CD4-positive, alpha-beta T cell treated with Interferon gamma for 1 hour (primary cell): ENCODE results near the gene GAA.

Experiments
- DNase-seq: peaks from one replicate; pipeline ENCODE4 v3.0.0-alpha.2; 2020

Gene GAA

DNA sequence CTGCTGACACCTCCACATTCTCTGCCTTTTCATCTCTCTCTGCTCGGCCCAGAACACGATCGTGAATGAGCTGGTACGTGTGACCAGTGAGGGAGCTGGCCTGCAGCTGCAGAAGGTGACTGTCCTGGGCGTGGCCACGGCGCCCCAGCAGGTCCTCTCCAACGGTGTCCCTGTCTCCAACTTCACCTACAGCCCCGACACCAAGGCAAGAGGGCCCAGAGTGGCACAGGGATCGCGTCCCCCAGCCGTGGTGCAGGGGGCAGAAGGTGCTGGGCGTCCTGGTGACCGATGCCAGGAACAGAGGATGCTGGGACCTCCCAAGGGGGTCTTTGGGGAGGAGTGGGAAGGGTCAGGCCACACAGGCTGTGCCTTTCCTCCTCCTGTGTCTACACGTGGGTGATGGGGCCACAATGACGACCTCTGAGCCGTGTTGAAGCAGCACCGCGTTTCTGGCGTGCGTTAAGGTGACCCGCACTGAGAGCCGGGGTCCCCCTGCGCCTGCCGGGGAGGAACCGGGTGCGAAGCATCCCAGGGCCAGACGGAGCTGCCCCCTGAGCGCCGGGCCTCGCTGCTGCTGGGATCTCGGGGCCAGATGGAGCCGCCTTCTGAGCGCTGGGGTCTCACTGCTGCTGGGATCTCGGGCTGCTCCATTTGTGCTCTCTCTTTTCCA, 17.4 kb downstream of the GAA start:
- no peak for DNase-seq

DNA sequence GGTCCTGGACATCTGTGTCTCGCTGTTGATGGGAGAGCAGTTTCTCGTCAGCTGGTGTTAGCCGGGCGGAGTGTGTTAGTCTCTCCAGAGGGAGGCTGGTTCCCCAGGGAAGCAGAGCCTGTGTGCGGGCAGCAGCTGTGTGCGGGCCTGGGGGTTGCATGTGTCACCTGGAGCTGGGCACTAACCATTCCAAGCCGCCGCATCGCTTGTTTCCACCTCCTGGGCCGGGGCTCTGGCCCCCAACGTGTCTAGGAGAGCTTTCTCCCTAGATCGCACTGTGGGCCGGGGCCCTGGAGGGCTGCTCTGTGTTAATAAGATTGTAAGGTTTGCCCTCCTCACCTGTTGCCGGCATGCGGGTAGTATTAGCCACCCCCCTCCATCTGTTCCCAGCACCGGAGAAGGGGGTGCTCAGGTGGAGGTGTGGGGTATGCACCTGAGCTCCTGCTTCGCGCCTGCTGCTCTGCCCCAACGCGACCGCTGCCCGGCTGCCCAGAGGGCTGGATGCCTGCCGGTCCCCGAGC, 17.9 kb downstream of the GAA start:
- no peak for DNase-seq

DNA sequence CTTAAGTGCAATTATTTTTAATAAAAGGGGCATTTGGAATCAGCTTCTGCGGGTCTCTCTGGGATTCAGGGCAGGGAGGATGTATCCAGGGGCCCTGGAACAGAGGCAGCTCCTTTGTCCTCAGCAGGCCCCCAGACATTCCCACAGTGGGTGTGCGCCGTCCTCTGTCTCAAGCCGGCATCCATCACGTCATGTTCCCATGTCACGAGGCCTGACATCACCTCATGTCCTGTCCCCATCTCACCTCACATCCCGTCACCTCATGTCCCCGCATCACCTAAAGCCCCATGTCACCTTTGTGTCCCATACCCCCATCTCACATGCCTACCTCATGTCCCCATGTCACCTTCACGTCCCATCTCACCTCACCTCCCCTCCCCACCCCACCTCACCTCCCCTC, 18.5 kb downstream of the GAA start:
- DNase-seq: no peak

DNA sequence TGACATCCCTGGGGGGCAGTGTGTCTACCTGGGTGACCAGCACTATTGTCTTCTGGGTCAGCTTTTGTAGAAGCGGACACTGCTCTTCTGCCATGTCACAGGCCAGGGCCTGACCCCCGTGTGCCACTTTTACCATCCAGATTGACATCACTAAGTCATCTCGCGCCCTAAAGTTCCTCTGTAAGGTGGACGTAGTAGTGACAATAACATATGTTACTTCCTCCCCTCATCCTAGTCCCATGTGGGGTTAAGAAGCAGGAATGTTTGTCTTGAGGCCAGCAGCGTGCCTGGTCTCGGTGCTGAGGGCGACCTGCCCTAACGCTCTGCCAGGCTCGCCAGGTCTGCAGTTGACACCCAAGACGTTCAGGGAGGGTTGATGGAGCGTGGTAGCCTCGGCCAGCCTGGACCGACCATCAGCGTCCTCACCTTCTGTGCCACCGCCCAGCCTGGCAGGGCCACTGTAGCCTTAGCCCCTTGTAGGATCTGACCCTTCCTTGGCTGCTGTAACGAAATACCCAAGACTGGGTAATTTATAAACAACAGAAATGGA, 20.7 kb downstream of the GAA start:
- DNase-seq: no peak

DNA sequence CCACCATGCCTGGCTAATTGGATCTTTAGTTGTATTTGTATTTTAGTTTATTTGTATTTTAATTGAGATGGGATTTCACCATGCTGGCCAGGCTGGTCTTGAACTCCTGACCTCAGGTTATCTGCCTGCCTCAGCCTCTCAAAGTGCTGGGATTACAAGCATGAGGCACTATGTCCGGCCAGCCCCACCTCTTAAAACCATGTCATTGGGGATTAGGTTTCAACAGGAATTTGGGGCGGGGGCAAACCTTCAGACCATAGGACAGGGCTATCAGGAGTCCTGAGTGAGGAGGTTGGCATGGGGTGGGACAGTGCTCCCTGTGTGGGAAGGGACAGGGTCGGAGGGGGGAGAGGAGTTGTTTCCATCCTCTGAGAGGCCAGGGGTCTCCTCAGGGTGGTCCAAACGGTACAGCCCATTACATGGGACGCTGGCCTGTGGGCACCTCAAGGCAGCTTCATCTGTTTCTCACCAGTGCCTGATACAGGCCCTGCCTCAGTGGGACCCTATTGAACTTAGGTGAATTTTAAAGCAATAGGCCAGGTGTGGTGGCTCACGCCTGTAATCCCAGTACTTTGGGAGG, 21.6 kb downstream of the GAA start:
- no peak for DNase-seq

DNA sequence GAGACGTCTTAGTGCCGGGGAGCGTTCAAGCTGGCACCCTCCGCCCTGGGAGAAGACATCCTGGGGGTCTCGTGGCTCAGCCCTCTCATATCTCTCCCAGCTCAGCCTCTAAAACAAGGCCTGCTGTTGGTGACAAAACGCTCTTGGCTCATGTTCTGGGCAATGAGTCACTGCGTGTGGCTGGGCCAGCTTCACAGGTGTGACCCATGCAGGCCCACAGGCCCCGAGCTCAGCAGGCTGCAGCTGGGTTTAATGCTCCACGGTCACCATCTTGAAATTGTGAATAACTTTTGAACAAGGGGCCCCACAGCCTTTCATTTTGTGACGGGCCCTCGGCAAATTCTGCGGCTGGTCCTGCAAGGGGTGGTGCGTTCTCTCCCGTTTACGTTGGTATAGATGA, 22.4 kb downstream of the GAA start:
- DNase-seq: no peak

DNA sequence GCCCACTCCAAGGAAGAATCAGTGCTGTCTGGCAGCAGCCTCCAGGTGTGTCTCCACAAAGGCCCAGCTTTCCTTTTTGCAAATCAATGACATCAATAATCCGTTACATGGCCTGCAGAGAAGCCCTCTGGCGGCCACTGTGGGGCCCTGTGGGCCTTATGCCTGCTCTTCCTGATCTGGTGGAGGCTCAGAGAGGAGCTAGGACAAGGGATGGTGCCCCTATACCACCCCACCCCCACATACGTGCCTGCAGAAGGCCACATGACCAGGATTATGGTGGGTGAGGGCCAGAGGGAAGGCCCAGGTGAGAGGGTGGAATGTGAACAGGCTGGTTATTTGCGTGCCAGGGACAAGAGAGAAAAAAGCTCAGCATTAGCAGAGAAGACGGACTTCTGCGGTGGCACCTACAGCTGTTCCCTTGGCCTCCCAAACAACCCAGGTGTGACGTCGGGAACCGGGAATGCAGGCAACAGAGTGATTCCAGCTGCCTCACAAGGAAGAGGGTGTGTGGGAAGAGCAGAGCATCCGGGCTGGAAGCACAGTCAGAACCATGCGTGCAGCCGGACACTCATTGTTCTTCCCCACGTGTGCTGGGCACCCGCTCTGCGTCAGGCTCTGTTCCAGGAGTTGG, 23.1 kb downstream of the GAA start:
- DNase-seq: no peak

DNA sequence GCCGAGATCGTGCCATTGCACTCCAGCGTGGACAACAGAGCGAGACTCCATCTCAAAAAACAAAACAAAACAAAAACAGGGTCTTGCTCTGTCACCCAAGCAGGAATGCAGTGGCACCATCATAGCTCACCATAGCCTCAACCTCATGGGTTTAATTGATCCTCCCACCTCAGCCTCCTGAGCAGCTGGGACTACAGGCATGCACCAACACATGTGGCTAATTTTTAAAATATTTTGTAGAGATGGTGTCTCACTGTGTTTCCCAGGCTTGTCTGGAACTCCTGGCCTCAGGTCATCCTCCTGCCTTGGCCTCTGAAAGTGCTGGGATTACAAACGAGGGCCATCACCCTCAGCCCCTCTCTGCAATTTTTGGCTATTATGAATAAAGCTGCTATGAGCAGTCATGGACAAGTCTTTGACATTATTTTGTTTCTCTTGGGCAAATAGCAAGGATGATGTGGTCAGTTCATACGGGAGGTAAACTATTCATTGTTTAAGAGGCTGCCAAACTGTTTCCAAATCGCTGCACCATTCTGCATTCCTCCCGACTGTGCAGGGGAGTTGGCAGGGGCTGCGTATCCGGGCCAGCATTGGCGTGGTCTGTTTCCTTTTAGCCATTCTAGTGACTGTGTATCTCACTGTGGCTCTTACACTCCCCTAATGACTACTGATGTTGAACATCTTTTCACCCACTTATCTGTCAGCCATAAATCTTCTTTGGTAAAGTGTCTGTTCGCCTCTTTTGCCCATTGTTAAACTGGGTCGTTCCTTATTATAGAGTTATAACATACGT, 24.5 kb downstream of the GAA start:
- DNase-seq: no peak

DNA sequence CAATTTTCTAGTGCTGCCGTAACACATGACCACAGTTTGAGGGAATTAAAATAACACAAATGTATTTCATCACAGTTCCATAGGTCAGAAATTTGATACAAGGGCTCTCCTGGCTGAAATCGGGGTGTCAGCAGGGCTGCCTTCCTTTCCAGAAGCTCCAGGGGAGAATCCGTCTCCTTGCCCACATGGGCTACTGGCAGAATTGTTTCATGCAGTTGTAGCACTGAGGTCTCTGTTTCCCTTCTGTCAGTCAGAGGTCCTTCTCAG, 25.0 kb downstream of the GAA start:
- no peak for DNase-seq

DNA sequence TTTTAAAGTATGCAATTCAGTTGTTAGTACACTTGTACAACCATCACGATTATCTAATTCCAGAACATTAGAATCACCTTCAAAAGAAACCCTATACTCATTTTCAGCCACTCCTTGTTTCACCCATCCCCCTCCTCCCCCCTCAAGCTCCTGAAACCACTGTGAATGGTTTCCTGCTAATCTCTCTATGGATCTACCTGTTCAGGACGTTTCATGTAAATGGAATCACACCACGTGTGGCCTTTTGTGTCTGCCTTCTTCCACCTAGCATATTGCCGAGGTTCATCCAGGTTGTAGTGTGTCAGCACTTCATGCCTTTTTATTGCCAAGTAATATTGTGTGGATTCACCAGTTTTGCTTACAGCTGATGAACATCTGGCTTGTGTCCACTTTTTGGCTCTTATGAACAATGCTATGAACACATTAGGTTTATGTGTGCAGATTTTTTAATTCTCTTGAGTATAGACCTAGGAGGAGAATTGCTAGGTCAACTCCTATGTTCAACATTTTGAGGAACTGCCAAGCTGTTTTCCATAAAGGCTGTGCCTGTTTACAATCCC, 27.7 kb downstream of the GAA start:
- no peak for DNase-seq

DNA sequence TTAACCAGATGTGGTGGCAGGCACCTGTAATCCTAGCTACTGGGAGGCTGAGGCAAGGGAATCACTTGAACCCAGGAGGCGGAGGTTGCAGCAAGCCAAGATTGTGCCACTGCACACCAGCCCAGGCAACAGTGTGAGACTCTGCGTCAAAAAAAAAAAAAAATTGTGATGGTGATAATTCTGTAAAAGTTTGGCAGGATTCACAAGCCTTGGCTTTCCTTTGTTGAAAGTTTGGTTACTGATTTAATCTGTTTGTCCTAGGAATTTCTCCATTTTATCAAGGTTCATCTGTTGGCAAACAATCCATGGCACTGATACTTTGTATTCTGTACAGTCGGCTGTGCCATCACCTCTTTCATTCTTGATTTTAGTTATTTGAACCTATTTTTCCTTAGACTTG, 29.6 kb downstream of the GAA start:
- no peak for DNase-seq

DNA sequence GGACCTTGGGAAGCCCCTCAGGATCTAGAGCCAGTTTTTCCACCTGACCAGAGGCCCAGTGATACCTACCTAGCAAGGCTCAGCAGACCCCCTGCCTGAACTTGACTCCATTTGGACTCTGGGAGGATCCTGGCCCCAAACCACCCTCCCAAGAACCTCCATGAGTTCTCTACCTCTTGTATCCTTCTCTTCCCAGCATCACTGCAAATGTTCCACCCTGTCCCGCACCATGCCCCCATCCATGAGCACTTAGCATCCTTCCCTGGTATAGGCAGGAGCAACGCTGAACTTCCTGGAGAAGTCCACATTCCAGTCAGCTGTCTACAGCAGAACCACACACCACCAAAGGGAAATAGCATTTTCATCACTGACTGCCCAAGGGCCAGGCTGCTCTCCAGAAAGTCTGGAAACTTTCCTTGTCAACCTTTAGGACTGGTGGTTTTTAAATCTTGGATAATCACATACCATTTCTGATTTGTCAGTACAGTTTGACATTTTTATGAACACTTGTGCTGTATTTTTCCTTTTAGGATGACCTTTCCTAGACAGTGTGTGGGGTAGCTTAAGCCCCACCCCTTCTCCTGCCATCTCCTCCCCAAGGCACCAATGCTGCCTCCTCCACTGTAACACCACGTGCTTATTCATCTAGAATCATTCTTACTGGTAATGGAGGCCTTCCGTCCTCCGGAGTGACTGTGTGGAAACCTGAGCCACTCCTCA, 31.7 kb downstream of the GAA start:
- DNase-seq: no peak

DNA sequence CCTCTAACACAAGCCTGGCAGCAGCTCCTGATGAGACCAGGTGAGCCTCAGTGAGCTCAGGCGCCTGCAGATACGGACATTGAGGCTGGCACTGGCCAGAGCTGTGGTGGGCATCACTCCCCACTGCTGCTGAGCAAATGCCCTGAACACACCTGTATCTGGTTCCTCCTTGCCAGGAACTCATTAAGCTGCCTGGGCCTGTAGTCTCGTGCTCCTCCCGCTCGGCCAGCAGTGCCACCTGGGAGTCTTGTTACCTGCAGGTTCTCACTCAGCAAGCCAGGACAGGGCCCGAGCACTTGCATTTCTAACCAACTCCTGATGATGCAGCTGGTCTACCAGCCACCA, 32.2 kb downstream of the GAA start:
- no peak for DNase-seq

DNA sequence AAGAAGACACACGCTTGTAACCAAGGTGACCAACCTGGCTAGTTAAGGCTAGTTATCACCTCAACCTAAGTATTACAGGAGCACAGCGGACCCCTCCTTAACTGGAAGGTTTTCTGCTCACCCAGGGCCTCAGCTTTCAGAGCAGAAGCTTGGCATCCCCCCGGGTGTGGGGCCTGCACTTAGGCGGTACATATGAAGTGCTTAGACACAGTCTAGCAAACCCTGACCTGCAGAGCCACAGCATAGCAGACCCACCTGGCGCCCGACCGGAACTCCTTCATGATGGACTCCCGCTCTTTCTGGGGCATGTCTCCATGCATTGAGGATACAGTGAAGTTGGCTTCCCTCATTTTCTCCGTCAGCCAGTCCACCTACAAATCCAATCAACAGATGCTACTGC, 35.8 kb downstream of the GAA start:
- no peak for DNase-seq

DNA sequence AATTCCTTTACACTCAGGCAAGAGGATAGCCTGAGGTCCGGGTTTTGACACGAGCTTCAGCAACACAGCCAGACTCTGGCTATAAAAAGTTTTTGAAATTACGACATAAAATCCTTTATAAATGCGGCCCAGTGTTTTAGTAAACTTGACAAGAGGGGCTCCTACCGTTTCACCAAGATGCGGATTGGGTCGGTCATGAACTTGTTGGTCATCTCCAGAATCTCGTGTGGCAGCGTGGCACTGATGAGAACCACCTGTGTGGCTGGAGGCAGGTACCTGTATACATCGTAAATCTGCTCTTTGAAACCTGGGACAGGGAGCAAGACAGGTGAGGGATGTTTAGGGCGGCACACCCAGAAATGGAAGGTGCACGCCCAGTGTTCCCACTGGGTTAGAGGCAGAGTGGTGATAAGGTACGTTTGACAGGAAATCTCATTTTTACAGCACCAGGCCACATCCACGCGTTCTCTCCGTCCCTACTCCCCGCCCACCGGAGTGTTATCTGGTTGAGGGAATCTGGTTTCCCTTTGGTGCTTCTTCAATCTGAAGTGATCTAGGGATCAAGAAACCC, 37.6 kb downstream of the GAA start:
- no peak for DNase-seq

DNA sequence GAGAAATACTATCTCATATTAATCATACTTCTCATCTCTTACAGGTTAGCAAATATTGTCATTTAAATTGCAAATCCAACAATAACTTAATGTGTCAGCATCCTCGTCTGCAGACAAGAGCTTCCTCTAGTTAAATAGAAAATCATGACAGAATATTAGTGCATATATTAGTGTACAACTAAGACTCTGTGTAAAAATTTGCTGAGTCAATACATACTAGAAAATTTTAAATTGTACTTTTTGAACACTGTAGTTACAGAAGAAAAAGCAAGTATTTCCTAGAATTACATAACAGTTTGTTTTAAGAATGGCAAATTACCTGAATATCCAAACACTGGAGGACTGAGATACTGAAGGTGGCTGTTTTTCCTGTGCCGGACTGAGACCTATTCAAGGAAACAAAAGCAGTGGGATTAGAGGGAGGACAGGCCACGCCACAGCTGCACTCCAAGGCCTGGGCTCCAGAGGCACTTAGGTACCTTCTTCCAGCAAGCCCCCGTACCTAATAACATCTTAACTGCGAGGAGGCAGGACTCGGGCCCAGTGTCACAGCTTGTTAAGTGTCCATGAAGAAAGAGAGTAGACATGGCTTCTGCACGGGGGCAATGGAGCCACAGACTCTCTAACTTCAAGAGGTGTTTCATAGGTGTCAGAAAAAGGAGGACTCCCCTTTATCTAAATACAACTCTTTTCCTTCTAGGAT, 40.2 kb downstream of the GAA start:
- DNase-seq: no peak

DNA sequence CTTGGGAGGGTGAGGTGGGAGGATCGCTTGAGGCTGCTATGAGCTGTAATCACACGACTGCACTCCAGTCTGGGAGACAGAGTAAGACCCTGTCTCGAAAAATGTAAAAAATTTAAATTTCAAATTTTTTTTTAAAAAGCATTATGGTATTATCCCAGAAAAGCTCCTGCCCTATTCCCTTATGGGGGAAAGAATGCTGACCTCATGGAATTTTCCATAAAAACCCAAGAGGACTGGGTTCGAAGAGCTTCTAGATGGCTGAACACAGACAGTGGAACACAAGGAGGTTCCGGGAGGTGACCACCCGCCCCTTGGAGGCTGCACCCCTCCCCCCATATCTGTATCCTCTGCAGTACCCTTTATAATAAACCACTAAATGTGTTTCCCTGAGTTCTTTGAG, 41.5 kb downstream of the GAA start:
- no peak for DNase-seq

DNA sequence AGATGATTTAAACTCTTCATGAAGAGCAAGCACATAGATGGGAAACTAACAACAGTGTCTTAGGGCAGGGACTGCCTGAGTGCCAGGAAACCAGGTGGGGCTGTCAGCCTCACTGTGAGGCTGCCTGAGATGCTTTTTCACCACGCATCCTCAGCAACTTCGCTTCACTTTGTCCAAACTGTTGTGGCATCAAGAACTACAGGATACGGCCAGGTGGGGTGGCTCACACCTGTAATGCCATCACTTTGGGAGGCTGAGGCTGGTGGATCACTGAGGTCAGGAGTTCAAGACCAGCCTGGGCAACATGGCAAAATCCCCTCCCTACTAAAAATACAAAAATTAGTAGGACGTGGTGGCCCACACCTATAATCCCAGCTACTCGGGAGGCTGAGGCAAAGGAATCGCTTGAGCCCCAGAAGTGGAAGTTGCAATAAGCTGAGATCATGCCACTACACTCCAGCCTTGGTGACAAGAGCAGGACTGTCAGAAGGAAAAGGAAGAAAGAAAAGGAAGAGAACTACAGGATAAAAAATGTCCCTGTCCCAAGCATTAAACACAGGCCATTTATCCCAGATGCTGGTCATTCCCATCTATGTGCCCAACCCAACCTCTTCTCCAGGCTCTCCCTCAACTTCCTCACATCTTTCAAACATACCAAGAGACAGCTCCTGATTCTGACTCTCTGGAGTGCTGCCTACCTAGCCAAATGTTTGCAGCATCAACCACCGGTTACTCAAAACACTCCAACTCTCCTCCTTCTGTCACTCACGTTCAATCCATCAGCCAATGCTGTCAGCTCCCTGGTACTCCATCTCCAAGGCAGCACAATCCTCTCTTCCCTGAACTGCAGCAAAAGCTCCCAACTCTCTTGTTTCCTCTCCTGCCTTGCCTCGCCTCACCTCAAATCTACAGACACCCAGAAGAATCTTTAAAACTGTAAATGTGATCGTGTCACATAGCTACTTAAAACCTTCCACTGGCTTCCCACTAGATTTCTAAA, 44.0 kb downstream of the GAA start:
- DNase-seq: no peak

DNA sequence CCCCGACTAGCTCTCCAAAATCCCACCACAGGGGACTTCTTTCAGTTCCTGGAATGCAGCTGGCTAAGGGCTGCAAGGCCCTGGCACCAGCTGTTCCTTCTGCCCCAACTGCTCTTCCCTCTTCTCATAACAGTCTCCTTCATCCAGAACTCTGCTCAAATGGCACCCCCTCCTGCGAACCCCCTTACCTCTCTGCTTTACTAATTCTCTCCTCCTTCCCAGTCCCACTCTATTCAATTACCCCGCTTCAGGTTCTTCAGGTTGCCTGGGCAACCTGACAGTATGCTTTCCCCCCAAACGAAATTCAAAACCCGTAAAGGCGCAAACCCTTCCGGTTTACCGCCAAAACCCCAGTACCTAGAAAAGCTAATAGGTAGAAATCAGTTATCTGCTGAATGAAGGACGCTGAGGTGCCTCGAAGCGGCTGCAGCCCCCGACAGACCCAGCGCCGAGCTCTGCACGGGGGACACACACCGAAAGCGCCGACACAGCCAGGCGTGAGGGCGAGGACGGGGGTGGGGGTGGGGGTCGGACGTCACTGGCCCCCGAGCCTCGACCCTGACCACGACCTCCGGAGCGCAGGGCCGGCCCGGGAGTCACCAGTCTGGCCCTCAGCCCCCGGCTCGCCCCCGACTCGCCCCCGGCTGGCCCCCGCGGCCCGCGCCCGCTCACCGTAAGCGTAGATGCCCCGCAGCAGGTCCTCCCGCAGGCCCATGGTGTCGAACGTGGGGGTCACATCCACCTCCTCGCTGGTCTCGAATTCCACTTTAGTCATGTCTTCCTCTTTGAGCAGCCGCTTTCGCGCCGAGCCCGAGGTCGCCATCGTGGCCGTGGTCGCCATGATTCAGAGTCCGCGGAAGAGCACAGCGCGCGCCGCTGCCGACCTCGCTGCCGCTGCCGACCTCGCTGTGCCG, 45.0 kb downstream of the GAA start:
- DNase-seq: no peak
